ENCODE measurements around the gene ZFYVE21.

Gene ZFYVE21

DNA sequence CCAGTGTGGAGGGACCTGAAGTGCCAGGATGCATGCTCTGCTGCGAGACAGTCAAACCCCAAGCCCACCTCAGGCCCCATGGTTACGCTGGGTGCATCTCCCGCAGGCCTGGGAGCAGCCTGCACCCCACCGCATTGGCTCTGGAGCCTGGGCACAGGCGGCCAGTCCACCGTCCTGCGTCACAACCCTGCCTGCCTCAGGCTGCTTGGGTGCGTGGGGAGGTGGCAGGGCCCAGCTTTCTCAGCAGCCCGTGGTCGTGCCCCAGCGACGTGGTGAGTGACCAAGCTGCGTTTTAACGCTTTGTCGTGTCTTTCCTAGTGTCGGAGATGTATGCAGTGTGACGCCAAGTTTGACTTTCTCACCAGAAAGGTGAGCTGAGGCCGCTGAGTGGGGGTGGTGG, 10.9 kb downstream of the ZFYVE21 start:
- DNase-seq, result no peak

DNA sequence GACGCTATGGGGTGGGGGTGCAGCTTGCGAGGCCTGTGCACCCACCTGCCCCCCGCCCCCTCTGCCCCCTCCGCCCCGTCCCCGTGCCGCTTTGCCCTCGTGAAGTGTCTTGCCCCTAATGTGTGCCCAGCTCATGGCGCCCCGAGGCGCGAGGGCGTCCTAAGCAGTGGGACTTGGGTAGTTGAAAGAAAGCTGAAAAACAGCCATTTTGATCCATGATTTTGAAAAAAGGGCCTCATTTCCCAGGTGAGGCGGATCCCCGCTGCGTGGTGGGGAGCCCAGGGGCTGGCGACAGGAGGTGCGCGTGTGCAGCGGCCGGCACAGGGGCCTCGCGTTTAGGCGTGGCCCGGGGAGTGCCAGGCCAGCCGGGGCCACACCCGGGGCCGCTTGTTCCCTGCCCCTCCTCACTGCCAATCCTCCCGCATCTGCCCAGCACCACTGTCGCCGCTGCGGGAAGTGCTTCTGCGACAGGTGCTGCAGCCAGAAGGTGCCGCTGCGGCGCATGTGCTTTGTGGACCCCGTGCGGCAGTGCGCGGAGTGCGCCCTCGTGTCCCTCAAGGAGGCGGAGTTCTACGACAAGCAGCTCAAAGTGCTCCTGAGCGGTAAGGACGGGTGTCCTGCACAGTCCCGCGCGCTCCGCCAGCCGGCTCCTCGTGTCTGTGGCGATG, 11.8 kb downstream of the ZFYVE21 start:
- no peak for DNase-seq

DNA sequence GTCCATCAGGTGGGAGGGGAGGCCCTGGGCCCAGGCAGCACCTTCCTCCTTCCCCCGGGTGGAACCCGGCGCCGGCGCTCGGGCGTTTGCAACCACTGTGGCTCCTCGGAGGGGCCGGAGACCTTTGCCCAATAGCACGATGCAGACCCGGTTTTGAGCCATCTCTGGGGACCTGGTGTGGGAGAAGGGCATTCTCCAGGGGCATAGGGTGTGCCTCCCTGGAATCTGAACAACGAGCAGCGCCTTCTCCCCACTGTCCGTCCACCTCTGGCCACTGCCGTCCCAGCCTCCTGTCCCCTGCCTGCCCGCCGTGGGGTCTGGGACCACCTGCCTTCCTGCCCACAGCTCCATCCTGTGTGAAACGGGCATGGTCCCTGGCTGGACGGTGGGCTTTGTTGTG, 12.5 kb downstream of the ZFYVE21 start:
- DNase-seq, result no peak

DNA sequence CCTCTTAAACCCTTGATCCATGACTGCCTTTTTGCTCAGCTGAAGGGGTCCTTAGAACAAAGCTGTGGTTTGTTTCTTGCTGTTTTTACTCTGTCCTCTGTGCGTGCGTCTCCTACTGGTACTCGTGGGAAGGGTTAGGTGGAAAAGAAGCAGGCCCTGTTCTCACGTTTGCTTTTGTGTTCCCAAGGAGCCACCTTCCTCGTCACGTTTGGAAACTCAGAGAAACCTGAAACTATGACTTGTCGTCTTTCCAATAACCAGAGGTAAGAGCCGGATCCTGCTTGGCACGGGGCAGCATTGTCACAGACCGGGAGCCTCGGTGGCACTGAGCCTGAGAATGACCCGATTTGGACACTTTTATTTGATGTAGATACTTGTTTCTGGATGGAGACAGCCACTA, 13.1 kb downstream of the ZFYVE21 start:
- DNase-seq, result no peak

DNA sequence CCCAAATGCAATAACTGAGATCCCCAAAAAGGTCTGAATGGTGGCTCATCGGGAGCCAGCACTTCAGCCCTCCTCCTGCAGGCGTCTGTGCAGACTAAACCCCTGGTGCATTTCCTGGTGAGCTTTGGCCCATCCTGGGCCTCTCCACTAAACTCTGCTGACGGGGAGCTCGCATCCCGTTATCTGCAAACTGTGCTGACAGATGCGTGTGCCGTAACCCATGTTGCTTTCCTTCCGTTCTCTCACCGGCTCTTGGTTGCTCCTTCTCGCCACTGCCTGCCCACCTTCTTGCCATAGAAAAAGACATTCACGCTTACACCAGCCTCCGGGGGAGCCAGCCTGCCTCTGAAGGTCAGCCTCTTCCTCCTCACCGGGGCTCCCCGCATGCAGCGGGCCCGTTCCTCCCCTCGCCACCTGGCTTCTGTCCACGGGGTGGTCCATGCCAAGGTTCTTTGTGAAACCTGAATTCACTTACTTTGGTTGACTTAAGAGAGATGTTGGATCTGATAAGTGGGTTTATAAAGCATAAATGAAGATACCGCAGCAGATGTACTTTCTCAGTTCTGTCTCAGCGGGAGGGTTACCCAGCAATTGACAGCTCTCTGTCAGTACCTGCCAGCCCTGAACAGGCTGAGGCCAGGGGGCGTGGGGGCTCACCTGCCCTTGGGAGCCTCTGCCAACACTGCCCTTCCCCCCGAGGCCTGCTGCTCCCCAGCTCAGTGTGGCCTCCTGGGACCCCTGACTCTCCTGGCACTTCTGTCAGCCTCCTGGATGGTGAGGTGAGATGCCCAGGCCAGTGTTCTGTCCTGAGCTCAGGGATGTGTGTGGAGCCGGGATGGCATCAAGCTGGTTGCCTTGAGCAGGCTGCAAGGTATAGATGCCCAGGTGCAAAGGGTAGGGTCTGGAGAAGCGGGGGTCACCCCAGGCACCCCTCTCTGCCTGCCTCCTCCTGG, 14.2 kb downstream of the ZFYVE21 start:
- no peak for DNase-seq

DNA sequence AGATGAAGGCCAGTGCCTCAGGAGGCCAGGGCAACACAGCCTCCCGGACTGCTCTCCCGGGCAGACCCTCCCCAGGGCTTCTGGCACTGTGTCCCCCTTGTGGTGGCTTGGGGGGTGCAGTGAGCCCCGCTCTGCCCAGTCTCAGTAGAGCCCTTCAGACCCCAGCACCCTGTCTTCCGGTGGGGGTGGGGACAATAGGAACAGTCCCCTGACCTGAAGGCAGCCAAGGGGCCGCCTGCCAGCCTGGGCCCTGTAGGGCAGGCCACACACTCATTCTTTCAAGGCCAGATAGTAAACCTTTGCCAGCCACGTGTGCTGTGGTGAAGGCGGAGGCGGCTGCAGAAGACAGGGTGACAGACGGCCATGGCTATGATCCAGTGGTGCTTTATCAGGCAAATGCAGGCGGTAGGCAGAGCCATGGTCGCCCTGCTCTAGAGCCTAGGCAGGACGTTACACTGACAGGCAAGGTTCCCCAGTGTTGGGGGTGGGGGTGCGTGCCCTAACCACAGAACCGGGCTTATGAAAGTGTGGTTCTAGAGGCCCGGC, 15.0 kb downstream of the ZFYVE21 start:
- no peak for DNase-seq

DNA sequence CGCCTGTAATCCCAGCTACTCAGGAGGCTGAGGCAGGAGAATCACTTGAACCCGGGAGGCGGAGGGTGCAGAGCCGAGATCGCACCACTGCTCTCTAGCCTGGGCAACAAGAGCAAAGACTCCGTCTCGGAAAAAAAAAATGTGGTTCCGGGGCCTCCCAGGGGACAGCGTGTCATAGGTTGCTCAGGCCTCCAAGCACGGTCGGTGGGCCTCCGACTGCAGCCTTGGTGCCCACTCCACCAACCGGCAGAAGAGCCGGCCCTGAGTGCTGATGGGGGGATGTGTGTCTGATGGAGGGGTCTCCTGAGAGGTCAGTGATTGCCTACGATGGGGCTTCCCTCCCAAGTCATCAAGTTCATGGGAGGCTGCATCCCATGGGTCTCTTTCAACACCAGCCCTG, 15.9 kb downstream of the ZFYVE21 start:
- DNase-seq, result no peak

DNA sequence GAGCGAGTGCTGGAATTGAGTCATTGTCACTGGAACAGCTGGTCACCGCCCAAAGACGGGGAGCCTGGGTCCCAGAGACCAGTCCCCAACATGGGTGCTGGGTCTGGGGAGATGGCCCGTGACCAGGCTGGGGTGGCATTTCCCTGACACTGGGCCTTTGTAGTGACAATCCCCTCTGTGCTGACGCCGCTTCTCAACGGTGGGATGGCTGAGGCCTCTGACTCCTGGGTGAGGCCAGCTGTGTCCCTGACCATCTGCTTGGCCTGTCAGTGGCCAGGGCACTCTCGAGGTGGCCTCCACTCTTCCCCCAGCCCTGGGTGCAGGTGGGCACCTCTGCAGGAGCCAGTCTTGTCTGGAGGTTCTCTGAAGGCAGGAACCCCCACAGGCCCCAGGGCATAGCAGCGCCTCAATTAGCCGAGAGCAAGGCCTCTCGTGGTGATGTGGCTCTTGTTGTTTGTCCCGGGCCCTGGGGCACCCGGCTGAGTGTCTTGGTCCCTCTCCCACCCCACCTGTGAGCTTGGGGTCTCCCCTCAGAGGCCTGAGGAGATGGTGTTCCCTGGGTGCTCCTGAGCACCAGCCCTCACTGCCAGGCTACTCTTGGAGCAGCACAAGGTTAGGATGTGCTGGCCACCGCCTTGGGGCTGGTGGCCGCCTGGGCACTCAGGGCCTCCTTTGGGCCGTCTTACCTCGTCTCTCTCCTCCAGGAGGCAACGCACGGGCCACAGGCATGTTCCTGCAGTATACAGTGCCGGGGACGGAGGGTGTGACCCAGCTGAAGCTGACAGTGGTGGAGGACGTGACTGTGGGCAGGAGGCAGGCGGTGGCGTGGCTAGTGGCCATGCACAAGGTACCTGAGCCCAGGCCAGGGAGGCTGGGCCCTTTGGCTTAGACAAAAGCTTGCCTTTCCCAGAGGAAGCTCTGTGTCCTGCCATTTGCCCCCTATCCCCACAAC, 16.6 kb downstream of the ZFYVE21 start:
- no peak for DNase-seq

DNA sequence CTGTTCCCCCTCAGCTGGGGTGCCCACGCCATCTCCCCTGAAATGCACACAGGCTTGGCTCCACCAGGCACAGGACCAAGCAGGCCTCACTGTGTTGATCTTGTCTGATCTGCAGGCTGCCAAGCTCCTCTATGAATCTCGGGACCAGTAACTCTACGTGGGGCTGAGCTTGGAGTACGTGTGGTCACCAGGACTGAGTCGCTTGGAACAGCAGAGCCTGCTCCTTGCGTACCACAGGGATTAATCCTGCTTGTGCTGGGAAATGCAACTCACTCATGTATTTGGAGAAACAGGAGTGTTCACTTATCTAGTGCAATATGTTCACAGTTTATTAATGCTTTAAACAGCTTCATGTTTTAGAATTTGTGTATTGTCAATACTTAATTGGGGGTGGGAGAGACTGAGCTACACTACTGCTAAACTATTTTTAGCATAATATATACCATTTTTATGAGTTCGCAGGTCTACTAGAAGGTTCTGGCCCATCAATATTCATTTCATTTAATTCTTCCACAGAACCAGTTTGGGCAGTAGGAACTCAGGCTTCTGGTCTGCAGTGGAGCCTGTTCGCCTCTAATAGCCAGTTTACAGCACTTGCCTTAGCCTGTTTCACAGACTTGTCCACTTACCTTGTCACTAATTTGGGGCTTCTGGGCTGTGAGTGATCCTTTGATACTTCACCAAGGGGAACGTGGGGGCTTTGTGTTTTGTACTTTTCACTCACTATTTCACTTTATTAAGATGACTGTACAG, 17.4 kb downstream of the ZFYVE21 start:
- DNase-seq, result no peak

DNA sequence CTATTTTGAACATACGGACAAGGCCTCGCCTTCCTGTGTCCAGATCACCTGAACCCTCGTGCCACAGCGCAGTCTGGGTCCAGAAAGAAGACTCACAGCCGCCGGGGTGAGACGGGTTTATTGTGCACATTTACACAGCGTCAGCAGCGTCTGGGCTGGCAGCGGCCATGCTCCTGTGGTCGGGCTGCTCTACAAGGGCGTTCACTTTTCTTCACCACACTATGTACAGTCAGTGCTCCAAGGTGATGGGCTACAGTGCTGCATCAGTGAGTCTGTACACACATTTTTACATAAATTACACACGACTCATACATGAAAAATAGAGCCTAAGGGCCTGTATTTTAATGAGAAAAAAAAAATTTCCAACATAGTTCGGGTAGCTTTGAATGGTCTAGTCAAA, 18.0 kb downstream of the ZFYVE21 start:
- DNase-seq, result no peak

DNA sequence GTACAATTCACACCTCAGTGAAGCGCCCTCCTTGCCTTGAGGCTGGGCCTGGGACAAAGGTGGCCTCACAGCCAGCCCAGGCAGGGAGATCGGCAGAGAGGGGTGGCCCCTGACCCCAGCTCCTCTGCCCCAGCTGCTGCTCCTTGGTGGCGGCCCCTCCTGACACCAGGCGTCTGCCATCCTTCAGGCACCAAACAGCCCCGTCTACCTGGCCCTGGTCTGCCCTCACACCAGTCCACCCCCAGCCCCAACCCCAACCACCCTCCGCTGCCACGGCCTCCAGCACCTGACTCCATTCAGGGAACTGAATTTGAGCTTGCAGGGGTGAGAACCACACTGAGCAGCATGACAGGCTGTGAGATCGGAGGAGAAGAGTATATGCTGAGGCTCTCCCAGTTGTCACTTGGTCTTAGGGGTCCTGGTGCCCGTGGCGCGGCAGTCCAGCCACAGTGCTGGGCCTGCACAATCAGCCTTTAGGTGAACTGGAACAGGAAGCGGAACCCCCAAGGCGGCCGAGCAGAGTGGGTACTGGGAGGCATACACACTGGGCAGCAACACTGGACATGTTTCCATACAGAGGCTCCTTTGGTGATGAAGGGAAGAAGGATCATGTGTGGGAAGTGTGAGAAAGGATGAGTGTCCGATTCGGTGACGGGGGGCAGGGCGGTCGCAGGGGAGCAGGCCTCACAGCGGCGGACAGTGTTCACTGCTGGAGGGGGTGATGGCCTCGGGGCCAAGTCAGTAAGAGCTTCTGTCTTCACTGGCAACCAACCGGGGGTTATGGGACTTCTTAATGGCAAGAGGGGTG, 18.7 kb downstream of the ZFYVE21 start:
- no peak for DNase-seq

DNA sequence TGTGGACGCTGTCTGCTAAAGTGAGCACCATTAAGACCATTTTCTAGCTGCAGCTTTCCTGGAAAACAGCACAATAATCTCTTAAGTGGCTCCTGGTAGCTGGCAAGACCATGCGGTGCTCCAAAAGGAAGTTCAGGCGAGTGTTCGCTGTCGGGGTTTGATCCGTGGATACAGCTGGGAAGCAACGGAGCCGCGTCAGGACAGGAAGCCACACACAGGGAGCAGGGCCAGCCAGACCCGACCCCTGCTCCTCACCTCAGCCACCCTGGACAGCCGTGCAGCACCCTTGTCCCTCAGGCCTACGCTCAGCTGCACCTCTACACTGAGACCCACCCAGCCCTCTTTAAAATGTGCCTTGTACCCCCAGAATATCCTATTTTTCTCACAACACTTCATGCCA, 19.4 kb downstream of the ZFYVE21 start:
- DNase-seq, result no peak

DNA sequence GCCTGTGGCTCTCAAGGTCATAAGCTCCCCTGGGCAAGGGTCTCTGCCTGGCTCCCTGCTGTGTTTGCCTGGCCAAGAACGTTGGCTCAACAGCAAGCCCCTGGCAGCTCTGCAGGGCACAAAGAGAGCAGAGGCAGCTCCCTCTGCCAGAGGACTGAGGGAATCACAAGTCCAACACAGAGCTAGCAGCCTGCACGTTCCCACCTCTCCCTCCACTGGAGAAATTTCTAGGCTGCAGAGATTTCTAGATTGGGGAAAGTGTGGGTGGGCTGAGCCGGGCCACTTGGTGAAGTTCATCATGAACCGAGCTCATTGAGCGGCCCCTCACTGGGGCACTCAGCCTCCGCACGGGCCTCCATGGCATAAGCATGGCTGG, 19.8 kb downstream of the ZFYVE21 start:
- no peak for DNase-seq

DNA sequence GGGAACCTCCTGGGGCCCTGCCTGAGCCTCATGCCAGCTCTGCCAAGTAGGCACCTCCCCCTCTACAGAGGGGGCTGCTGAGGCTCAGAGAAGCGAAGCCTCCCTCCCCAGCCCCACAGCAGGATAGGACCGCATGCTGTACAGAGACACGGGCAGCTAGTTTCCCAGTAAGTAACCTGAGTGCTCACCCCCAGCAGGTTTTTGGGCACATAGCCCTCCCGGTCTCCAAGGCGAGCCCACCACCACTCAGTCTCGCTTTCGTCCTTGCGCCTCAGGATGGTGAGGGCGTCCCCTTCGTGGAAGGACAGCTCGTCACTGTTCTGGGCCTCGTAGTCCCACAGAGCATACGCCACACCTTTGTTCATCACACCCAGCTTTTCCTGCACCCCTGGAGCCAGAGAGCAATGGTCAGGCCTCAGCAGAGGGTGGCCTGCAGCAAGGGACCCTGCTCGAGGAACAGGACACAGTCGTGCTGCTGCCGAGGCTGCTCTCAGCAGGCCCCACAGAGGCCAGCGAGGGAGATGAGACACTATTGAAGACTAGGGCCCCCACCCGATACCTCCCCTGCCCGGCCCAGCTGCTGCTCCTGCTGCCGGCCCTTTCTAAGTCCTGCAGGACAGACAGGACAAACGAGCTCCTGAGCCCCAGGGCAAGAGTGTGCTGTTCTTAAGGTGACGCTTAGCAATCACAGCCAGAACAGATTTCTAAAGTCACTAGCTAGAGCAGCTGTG, 20.4 kb downstream of the ZFYVE21 start:
- DNase-seq, result no peak

DNA sequence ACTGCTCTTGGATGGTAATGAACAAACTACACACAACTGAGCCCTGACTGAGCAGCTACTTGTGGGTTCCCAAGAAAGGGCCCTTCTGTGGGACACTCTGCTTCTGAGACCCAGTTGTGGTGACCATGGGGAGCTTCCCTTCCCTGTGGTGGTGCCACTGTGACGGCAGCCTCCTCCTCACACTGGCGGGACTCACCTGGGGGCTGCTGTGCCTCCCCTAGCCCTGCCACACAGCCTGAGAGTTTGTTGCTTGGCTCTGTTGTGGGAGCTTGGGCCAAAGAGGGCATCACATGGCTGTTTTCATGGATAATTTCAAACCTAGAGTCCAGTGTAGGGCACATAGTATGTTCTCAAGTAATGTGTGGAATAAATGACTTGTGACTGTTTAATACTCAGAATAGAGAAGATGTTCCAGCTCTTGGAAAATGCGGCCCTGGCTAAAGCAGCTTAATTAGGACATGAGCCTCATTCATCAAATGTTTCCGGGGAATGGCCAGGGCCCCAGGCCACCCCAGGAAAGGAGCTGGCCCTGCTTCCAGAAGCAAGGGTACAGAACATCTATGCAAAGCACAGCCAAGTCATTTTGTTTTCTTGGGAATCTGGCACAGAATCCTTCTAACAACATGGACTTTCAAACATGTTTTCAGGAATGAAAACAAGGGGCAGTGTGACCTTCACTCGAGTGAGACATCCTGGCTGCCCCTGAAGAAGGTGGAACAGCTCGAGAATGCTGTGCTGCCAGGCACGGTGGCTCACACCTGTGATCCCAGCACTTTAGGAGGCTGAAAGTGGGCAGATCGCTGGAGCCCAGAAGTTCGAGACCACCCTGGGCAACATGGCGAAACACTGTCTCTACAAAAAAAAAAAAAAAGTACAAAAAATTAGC, 21.2 kb downstream of the ZFYVE21 start:
- DNase-seq, result no peak

DNA sequence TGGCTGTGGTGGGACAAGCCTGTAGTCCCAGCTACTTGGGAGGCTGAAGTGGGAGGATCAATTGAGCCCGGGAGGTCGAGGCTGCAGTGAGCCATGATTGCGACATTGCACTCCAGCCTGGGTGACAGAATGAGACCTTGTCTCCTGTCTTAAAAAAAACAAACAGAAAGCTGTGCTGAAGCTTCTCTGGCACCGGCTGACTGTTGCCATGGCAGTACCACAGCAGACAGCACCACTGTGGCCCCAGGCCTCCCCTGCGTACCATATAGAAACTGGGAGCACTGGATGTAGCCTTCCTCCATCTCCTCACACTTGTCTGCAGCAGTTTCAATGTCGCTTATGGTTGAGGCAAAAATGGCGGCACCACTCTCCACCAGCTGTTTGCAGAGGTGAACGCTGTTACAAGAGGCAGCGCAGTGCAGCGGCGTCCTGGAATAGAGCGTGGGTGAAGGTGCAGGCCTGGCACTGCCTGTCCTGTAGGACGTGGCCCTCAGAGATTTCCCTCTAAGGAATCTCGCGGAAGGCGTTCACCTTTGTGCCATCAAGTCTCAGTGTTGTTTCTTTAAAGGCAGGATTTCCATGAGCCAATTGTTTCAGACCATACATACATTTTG, 21.9 kb downstream of the ZFYVE21 start:
- DNase-seq, result no peak

DNA sequence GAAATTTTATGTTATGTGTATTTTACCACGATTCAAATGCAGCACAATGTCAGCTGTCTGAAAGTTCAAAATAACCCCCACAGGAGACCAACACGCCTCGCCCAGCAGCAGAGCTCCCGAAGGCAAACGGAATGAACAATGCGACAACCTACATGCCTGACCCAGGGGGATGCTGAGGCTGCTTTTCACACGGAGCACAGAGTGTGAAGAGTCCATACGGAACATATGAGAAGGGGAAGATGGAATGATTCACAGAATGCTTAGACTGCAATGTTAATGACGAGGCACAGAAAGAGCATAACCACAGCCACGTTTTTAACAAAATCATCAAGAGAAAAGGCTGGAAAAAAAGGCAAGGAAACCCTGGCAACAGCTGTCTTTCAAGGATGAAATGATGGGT, 22.6 kb downstream of the ZFYVE21 start:
- DNase-seq, result no peak

DNA sequence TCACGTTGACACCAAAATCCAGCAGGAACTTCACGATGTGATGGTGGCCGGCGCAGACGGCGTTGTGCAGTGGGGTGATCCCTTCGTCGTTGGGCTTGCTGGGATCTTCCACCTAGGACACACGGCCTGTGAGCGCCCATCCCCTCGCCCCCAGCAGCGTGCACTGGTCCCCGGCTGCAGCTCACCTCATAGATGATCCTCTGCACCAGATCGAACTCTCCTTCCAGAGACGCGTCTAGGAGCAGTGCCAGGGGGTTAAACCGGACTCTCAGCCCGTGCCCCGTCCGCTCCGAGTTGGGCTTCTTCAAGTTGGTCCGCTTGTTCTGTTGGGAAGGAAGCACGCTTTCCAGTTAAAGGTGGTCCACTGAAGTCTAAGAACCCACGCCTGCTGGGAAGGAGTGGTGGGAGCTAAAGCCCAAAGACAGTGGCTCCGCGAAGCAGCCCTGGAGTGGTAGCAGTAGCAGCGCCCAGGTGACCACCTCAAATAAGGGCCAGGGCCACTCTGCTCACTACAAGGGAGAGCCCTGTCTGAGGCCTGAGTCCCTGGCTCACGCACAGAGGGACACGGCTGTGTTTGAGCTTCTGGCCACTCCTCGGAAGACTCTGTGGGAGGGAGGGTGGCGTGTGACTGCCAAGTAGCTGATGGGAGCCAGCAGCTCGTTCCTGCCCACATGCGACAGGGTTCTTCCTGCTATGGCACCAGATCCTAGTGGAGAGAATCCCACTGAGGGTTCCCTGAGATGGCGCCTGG, 23.3 kb downstream of the ZFYVE21 start:
- no peak for DNase-seq

Measured in activated T-cell treated with anti-CD3 and anti-CD28 coated beads, Interleukin-2, amount 50 U/mL, for 1 hour (primary cell).